ENCODE measurements around the gene CHST11.

Gene CHST11

DNA sequence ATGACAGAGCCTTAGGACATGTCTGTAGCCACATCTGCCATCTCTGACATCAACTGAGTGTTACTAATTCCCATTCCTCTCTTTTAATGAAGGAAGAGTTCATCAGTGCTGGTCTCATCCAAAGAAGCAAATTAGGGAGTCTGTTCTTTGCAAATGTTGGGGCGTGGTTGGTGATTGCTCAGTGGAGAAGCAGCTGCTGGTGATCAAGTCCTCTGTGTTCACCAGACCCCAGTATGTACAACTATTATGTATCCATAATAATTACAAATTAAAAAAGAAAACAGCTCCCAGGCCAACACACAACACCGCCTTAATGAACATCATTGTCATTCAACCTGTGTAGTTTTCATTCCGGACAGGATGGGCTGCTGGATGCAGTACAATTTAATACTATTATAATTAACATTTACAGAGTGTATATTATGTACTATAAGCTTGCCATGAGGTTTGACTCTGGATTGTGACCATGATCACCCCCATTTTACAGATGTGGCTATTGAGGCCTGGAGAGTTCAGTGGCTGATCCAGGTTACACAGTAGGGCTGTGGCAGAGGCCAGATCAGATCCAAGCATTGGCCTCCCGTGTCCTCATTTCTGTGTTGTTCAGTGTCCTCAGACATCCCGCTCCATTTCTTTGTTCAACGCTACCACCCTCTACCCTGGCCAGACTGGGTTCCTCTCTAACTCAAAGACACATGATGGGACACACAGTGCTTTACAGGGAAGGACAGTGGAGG is 179.0 kb downstream of the CHST11 start:
- no peak for DNase-seq

- no peak for DNase-seq
These were observed 179.7 kb downstream of the CHST11 start for GRCh38 chr12:104636496-104636895.

- no peak for DNase-seq
These were observed 180.9 kb downstream of the CHST11 start for GRCh38 chr12:104637604-104638003.

- no peak for DNase-seq
These were observed 181.6 kb downstream of the CHST11 start for GRCh38 chr12:104638218-104638850.

DNA sequence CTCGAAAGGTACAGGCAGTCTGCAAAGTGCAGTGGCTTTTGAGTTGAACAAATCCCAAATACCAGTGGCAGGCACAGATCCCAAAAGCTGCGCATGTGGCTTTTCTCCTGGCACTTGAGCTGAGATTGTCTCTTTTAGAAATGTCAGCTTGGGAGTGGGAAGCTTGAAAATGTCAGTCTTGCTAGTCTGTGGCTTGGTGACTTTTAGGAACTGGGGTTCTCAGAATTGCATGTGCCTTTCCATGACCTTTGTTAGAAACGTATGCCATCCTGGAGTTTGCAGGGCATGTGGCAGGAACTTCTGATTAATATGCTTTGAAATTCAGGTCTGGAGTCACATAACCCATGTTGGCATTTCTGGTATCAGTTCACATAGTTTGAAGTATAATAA is 182.1 kb downstream of the CHST11 start:
- DNase-seq: no peak

GRCh38 chr12:104640956-104641355 is 184.2 kb downstream of the CHST11 start:
- DNase-seq: no peak

- DNase-seq: no peak
These were observed 185.1 kb downstream of the CHST11 start for GRCh38 chr12:104641862-104642261.

DNA sequence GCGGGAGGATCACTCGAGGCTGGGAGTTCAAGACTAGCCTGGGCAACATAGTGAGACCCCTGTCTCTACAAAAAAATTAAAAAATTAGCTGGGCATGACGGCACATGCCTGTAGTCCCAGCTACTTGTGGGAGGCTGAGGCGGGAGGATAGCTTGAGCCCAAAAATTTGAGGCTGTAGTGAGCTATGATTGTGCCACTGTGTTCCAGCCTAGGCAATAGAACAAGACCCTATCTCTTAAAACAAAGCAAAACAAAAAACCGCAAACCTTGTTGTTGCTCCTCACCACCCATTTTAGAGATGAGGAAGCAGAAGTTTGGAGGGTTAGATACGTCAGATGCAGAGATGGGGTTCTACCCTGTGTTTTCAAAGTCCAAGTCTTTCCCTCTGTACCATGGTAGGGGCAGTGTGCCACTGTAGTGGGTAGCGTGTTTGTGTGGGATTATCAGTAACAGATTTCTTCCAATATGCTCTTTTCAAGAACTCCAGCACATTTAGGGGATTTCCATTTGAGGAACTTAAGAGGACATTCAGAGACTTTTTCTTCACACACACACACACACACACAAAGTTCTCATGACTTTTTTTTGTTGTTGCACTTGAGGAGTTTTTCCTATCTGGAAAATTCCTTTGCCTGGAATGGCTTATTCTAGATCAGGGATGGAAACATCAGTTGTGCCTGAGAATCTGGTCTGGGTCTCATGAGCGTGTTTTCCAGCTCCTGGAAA is 186.5 kb downstream of the CHST11 start:
- DNase-seq: peak; percentile 47

GRCh38 chr12:104643819-104644669 is 187.3 kb downstream of the CHST11 start:
- DNase-seq: peak; percentile 18

DNA sequence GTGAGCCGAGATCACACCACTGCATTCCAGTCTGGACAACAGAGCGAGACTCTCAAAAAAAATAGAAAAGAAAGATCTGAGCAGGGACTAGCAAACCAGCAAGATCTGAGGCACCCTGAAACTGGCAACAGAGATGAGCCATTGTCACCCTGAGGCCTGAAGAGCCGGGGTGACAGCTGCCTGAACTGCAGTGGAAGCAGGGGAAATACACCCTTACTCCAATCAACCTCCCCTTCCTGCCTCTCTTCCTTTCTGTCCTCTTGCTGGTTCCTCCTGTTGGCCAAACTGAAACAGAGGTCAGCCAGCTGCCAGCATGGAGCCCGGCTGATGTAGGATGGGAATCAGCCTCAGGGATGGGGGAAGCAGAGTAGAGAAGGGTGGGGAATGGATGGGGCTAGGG is 192.0 kb downstream of the CHST11 start:
- DNase-seq: no peak

DNA sequence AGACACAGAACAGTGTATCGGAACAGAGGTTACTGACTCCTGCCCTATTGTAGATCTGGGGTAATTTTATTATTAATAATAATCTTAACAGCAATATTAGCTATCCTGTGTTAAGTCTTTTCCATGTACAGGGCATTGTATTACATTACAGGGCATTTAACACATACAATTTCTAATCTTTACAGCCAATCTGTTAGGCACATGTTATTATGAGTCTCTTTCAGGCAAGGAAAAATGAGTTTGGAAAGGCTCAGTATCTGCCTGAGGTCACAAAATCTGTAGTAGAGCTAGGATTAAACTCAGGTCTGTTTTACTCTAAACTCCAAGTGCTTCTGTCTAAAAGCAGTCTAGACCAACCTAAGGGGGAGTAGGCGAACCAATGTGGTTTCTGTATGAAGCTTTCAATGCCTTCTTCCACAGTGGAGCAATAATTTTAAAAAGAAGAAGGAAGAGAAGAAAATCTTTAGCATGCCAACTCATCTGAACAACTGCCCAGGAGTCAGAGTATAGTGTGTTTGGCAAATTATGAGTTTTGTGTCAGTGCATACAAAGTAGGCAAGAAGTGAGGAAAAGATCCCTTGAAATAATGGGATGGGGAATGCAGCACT is 192.6 kb downstream of the CHST11 start:
- DNase-seq: no peak

GRCh38 chr12:104649921-104650320 is 193.2 kb downstream of the CHST11 start:
- DNase-seq: no peak

DNA sequence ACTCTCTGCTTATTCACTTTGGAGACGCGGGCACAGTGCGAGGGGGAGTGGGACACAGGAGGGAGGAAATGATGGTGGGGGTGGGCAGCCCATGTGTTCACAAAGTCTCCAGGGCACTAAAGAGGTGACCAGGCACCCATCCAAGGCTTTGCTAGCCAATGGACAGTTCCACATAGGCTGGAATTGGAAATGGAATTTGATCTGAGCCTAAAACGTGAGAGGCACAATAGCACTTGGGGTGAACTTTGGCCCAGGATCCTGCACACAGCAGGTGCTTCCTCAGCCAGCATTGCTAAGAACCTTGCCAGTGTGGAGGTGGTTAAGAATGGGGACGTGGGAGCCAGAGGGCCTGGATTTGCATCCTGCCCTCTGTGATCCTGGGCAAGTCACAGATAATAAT is 193.8 kb downstream of the CHST11 start:
- no peak for DNase-seq

DNA sequence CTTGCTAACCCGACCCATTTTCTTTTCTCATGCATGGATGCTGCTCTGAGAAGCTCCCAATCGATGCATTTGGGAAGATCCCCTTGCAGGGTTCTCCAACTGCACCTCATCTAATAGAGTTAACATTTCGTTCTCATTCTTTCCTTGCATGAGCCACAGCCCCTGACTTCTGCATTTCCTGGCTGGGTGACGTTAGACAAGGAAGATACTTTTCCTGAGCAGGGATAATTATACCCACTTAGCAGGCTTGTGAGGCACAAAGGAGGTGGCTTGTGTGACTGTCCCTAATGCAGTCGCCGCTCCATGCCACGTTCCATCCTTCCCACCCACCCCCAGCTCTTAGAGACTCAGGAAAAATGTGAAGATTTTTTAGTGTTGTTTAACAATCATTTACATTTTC is 195.1 kb downstream of the CHST11 start:
- DNase-seq: no peak

DNA sequence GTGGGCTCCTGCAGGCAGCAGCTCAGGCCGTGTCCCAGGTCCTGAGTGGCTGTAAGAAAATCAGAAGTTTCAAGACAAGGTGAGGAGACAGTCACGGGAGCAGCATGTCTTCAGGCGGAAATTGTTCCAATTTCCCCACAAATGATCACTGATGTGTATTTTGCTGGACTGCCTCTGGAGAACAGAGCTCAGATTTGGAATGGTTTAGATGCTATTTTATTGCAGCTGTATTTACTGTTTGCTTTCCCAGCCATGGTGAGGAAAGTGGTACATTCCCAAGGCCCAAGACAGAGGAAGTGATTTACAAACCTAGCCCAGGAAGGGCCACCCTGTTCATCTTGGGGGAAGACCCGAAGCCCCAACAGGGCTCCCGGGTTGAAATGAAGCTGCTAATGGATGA is 195.6 kb downstream of the CHST11 start:
- no peak for DNase-seq

DNA sequence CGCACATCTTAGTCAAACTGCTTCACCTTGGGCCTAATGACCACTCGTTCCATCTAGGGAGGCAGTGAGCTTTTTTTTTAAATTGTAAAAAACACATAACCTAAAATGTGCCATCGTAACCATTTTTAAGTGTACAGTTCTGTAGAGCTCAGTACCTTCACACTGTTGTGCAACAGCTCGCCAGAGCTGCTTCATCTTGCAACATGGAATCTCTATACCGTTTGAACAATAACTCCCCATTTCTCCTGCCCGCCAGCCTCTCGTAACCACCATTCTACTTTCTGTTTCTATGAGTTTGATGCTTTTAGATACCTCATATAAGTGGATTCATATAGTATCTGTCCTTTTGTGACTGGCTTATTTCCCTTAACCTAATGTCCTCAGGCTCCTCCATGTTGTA is 196.2 kb downstream of the CHST11 start:
- DNase-seq: no peak

- DNase-seq: no peak
These were observed 197.2 kb downstream of the CHST11 start for GRCh38 chr12:104653730-104654664.

GRCh38 chr12:104654665-104655609 is 198.2 kb downstream of the CHST11 start:
- DNase-seq: no peak

- no peak for DNase-seq
These were observed 199.6 kb downstream of the CHST11 start for GRCh38 chr12:104656383-104656782.

GRCh38 chr12:104656921-104657320 is 200.2 kb downstream of the CHST11 start:
- DNase-seq: no peak

All from central memory CD4-positive, alpha-beta T cell (primary cell).